Measurements from ENCODE around the gene NDRG2.
A peak's percentile ranks its signal among the peaks of the same experiment; 100 is the strongest.
"Not testable (repeated sequence)": the region's sequence is repeated elsewhere in the genome, so short reads cannot be mapped to it uniquely, and the experiment has no call there.

NDRG2 gene

GRCh38 chr14:21003788-21004346 lies 21.0 kb downstream of the NDRG2 start:
- no peak for DNase-seq

GRCh38 chr14:21001218-21001617 lies 23.6 kb downstream of the NDRG2 start:
- no peak for DNase-seq

- DNase-seq, result no peak
Observed at GRCh38 chr14:20999591-20999990, 25.3 kb downstream of the NDRG2 start.

- no peak for DNase-seq
Observed at GRCh38 chr14:20998674-20999366, 26.0 kb downstream of the NDRG2 start, which contains the start of gene SLC39A2. Gene SLC39A2 (plus strand): TSS chr14:20999293. CDS start chr14:20999447, 154 bp downstream.

- DNase-seq, result no peak
Observed at GRCh38 chr14:20998139-20998538, 26.7 kb downstream of the NDRG2 start.

- DNase-seq, result no peak
Observed at GRCh38 chr14:20997564-20997963, 27.3 kb downstream of the NDRG2 start.

- DNase-seq, result no peak
Observed at GRCh38 chr14:20997115-20997514, 27.7 kb downstream of the NDRG2 start.

- no peak for DNase-seq
Observed at GRCh38 chr14:20996521-20996920, 28.3 kb downstream of the NDRG2 start.

- DNase-seq, result peak; percentile 46
Observed at GRCh38 chr14:20989787-20990600, 34.9 kb downstream of the NDRG2 start, which contains the start of gene METTL17. Gene METTL17 (plus strand): TSS chr14:20989980. CDS start chr14:20990003, 23 bp downstream.

GRCh38 chr14:20989471-20989786 lies 35.4 kb downstream of the NDRG2 start:
- no peak for DNase-seq

GRCh38 chr14:20988717-20989470 lies 36.0 kb downstream of the NDRG2 start:
- DNase-seq, result no peak

- peak; percentile 53 for DNase-seq
Observed at GRCh38 chr14:20986811-20987210, 38.0 kb downstream of the NDRG2 start.

GRCh38 chr14:20985650-20986049 lies 39.2 kb downstream of the NDRG2 start:
- DNase-seq, result not testable (repeated sequence)

GRCh38 chr14:20982646-20983369 lies 42.1 kb downstream of the NDRG2 start:
- no peak for DNase-seq

- no peak for DNase-seq
Observed at GRCh38 chr14:20980906-20981305, 44.0 kb downstream of the NDRG2 start.

- no peak for DNase-seq
Observed at GRCh38 chr14:20978687-20979086, 46.2 kb downstream of the NDRG2 start.

GRCh38 chr14:20976291-20976690 lies 48.6 kb downstream of the NDRG2 start:
- DNase-seq, result no peak

GRCh38 chr14:20973501-20973900 lies 51.4 kb downstream of the NDRG2 start:
- DNase-seq, result no peak

- no peak for DNase-seq
Observed at GRCh38 chr14:20971705-20972021, 53.2 kb downstream of the NDRG2 start.

GRCh38 chr14:20970983-20971704 lies 53.7 kb downstream of the NDRG2 start:
- DNase-seq, result peak; percentile 42

- DNase-seq, result no peak
Observed at GRCh38 chr14:20970647-20970982, 54.2 kb downstream of the NDRG2 start.

GRCh38 chr14:20969336-20969735 lies 55.5 kb downstream of the NDRG2 start:
- no peak for DNase-seq

All from 8988T (cell line).